ENCODE measurements around the gene ZNF367. TPM values are rescaled to one million over a fixed set of nuclear protein-coding genes. Genes with fewer than 3 reads are reported as not detected.
A peak's percentile ranks its signal among the peaks of the same experiment; 100 is the strongest.

The ZNF367 gene
- total and polyA plus RNA-seq, 9 of the 15 experiments (the other 6 are each of a cell fraction or from before 2014, with no cell fraction given): 2.7 to 14.4 (median 10.0) TPM

DNA sequence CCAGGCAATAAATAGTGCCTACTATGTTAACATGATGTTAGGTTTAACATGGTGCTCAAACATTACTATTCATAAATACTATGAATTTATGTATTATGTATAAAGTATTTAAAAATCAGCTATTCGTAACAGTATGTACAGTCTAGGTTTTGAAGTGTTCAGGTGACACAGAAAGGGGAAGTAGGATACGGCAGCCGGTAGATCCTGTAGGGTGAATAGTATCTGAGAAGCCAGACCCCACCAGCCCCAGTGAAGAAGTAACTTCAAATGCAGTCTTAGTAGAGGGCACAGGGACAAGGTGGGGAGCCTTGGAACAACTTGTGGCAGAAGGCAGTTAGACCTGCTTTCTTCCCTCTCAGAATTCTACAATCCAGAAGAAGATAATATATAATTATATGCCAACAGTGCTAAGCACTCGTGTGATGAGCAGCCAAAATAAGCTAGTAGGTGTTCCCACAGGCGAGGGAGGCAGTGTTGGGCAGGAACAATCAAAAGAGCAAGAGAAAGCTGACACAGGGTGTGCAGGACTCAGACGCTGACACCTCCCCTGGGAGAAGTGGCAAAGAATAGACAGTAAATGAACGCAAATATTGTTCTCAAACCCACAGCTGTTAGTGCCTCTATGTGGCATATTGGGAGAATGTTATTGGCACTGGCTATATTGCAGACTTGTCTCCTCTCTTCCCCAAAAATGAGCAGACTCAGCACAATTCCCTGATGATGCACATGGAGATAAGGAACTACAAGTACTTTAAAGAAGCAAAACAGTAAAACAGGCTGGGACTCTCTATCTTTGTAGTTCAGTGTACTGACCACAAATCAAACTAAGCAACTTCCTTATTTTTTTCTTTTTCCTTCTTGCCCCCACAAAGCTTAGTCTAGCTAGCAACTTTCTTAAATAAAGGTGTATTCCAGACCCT, 4.6 kb downstream of the ZNF367 start (continued):
- TF ChIP-seq, protein P1, sequence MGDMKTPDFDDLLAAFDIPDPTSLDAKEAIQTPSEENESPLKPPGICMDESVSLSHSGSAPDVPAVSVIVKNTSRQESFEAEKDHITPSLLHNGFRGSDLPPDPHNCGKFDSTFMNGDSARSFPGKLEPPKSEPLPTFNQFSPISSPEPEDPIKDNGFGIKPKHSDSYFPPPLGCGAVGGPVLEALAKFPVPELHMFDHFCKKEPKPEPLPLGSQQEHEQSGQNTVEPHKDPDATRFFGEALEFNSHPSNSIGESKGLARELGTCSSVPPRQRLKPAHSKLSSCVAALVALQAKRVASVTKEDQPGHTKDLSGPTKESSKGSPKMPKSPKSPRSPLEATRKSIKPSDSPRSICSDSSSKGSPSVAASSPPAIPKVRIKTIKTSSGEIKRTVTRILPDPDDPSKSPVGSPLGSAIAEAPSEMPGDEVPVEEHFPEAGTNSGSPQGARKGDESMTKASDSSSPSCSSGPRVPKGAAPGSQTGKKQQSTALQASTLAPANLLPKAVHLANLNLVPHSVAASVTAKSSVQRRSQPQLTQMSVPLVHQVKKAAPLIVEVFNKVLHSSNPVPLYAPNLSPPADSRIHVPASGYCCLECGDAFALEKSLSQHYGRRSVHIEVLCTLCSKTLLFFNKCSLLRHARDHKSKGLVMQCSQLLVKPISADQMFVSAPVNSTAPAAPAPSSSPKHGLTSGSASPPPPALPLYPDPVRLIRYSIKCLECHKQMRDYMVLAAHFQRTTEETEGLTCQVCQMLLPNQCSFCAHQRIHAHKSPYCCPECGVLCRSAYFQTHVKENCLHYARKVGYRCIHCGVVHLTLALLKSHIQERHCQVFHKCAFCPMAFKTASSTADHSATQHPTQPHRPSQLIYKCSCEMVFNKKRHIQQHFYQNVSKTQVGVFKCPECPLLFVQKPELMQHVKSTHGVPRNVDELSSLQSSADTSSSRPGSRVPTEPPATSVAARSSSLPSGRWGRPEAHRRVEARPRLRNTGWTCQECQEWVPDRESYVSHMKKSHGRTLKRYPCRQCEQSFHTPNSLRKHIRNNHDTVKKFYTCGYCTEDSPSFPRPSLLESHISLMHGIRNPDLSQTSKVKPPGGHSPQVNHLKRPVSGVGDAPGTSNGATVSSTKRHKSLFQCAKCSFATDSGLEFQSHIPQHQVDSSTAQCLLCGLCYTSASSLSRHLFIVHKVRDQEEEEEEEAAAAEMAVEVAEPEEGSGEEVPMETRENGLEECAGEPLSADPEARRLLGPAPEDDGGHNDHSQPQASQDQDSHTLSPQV (IDR thresholded peaks at IDR 0.05): peak; percentile 46; the same call in 1 of the 2 replicates
- TF ChIP-seq ZNF316 (IDR thresholded peaks at IDR 0.05): peak; percentile 99
- TF ChIP-seq ZKSCAN1 (IDR thresholded peaks at IDR 0.05; ENCODE audit: low read depth, low read length): 0 out of 2 replicates have a peak, but pooled peaks have one; percentile 16
- TF ChIP-seq, protein P2, sequence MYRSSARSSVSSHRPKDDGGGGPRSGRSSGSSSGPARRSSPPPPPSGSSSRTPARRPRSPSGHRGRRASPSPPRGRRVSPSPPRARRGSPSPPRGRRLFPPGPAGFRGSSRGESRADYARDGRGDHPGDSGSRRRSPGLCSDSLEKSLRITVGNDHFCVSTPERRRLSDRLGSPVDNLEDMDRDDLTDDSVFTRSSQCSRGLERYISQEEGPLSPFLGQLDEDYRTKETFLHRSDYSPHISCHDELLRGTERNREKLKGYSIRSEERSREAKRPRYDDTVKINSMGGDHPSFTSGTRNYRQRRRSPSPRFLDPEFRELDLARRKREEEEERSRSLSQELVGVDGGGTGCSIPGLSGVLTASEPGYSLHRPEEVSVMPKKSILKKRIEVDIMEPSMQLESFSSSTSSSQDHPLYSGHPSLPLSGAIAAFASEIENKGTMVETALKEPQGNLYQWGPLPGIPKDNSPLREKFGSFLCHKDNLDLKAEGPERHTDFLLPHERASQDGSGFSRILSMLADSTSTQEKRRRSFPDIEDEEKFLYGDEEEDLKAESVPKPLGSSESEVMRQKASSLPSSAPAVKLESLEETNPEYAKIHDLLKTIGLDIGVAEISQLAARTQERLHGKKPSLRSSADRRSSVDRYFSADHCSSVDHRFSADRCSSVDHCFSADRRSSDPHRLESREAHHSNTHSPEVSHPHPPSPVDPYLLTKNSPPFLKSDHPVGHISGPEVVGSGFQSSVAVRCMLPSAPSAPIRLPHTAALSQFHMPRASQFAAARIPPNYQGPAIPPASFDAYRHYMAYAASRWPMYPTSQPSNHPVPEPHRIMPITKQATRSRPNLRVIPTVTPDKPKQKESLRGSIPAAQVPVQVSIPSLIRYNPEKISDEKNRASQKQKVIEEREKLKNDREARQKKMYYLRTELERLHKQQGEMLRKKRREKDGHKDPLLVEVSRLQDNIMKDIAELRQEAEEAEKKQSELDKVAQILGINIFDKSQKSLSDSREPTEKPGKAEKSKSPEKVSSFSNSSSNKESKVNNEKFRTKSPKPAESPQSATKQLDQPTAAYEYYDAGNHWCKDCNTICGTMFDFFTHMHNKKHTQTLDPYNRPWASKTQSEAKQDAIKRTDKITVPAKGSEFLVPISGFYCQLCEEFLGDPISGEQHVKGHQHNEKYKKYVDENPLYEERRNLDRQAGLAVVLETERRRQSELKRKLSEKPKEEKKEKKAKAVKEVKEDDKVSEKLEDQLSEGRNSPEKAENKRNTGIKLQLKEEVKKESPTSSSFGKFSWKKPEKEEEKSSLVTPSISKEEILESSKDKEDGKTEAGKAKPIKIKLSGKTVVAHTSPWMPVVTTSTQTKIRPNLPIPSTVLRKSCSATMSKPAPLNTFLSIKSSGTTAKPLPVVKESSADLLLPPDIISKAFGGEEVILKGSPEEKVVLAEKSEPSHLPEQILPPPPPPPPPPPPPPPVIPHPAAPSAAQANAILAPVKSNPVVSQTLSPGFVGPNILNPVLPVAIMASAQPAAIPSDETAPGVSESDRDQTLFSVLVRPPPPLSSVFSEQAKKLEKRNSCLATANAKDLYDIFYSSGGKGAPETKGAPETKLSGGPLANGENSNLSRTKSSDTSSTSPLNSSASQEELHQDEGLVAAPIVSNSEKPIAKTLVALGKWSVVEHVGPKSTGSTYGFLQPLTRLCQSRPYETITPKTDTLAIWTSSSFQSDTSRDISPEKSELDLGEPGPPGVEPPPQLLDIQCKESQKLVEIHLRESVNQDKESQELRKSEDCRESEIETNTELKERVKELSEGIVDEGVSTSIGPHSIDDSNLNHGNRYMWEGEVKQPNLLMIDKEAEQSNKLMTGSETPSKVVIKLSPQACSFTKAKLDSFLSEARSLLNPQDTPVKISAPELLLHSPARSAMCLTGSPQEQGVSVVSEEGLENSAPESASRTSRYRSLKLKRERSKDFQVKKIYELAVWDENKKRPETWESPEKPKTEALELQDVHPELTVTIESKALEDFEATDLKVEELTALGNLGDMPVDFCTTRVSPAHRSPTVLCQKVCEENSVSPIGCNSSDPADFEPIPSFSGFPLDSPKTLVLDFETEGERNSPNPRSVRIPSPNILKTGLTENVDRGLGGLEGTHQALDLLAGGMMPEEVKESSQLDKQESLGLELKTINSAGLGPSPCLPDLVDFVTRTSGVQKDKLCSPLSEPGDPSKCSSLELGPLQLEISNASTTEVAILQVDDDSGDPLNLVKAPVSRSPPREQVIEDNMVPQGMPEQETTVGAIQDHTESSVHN (IDR thresholded peaks at IDR 0.05; ENCODE audit: borderline replicate concordance in 1 of 2, low read depth in 1 of 2): peak in 1 of 2 experiments; percentile 56; a peak in 1 of 4 replicates
- no peak for TF ChIP-seq ZNF699 (CRISPR knock-in tag; IDR thresholded peaks at IDR 0.05; ENCODE audit: insufficient replicate concordance)
- TF ChIP-seq XRCC3 (IDR thresholded peaks at IDR 0.05): no peak
- TF ChIP-seq HOXB6 (CRISPR knock-in tag; IDR thresholded peaks at IDR 0.05; ENCODE audit: borderline replicate concordance): no peak
- no peak for TF ChIP-seq ZNF644 (tag; IDR thresholded peaks at IDR 0.05; ENCODE audit: low read depth)
- peak; percentile 56; the same call in 1 of the 2 replicates for TF ChIP-seq TEAD4 (IDR thresholded peaks at IDR 0.05; ENCODE audit: low read length)
- TF ChIP-seq TEAD4 (CRISPR knock-in tag; IDR thresholded peaks at IDR 0.05; ENCODE audit: borderline replicate concordance): no peak
- no peak for TF ChIP-seq ZNF282 (CRISPR knock-in tag; IDR thresholded peaks at IDR 0.05)
- no peak for TF ChIP-seq SIX5 (IDR thresholded peaks at IDR 0.05; ENCODE audit: borderline replicate concordance in 1 of 2, insufficient read depth in 1 of 2, low read depth in 1 of 2, low read length in 2 of 2)
- no peak for TF ChIP-seq ZKSCAN3 (CRISPR knock-in tag; IDR thresholded peaks at IDR 0.05)
- no peak for TF ChIP-seq RBM25 (IDR thresholded peaks at IDR 0.05; ENCODE audit: low read depth, low read length, severe bottlenecking)

All from K562 (cell line).